GM03348 (cell line): Measurements from ENCODE around the gene AMPD3.

Source experiments
- DNase-seq: peaks from one replicate; pipeline ENCODE4 v3.0.0; 2012; ENCODE audit warnings: low spot score

AMPD3 gene

DNA sequence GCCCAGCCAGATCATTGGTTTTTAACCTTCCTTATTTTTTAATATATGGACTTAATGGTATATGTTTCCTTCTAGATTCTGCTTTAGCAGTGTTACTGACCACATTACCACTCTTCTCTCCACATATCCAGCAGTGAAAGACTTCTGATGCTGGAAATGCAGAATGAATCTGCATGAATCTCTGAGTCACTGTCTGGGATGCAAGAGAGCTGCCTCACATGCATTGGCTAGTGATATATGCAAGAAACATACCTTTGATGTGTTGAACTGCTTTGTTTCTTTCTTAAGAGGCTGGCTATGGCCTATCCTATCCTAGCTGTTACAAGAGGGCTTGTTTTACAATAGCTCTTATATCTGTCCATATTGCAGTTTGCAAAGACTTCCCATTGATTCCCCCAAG is 16.6 kb upstream of the AMPD3 start:
- DNase-seq = no peak

DNA sequence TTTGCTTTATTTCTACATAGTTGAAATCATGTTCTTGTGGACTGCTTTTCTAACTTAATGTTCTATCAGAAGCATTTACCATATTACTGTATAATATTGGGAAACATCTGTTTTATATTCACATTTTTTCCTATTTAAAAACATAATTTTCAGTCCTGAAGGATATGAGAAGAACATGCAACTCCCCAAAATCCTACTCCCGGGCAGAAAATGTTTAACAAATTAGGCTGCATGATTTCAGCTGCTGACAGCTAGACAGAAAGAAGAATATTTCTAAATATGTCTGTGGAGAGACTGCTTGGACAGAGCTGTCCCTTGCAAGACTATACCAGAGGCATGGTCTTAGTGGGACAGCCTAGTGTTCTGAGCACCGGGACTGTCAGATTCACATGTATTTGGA is 15.7 kb upstream of the AMPD3 start:
- no peak for DNase-seq

DNA sequence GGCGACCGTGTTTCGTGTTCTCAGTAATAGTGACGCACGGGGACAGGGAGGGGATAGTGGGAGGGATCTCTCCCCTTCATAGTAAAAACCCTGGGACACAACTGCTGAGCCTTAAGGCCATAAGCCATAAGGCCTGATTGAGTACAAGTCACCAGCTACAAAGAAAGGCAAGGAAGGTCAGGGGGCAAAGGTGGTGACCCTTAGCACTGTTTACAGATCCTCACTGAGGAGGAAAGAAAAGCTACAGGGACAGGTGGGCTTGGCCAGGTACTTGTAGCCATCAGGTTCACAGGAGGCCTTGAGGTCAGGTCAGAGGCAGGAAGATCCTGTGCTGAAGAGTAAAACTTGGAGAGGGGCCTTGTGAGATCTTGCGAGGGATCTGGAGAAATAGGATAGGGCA is 15.1 kb upstream of the AMPD3 start:
- no peak for DNase-seq

DNA sequence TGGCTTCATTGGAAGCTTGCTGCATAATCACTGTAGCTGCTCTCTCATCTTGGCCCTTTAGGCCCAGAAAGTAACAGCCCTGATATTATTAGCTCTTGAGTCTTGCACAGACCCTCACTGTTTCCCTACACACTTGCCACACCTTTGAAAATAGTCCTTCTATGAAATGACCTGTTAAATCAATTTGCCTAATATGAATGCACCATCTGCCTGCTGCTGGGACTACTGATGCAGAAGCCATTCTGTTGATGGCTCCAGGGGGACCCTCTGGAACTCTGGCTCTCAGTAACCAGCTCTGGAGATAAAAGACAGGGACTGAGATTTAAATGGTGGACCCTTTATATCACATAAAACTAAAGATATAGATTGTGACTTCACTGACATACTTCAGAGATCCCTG is 14.7 kb upstream of the AMPD3 start:
- DNase-seq = no peak

DNA sequence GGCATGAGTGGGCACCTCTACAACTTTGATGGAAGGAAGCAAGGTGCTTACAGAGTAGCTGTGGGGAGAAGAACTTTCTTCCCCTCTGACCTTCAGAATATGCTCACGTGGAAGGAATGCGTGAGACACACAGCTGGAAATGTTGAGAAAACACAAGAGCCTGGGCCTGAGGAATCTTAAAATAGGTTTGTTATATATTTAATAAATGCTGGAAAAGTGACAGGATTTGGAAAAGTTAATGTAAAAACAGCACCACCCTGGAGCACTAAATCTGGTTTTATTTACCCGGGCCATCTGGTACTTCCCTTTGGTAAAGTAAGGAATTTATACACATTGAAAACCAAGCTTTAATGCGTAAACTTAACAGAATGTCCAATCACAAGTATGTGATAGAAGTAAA is 14.0 kb upstream of the AMPD3 start:
- DNase-seq = no peak

DNA sequence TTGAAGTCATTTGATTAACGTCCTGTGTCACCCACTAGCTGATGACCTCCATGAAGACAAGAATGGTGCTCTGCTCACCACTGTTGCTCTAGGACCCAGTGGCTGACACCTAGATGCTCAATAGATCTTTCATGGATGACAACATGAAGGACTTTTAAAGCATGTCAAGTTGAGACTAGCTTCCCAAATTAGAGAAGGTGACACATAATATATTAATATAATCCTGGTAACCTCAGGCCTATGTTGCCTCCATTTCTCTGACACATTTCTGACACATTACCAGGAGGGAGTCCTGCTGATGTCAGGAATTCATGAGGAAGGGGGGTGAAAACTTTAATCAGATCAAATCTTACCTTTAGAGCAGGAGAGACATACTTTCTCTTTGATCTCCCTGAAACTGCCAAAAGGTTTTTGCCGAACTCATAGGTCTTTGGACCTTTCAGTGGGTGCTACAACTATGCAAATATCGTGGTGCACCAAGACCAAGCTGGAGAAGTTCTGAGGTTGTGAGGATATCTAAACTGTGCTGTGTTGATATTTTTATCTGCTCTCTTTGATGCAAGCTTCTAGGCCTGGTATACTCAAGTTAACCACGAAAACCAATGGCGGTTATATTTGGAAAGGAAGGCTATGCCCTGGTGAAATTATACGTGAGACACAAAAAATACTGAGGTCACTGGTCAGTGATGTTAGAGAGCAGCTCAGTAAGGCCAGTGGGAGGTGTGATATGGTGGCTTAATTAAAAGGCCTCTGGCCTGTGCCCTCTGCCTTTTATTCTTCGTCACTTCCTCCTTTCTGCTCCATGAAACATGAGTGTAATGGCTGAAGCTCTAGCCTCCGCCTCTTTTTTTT is 13.2 kb upstream of the AMPD3 start:
- no peak for DNase-seq

DNA sequence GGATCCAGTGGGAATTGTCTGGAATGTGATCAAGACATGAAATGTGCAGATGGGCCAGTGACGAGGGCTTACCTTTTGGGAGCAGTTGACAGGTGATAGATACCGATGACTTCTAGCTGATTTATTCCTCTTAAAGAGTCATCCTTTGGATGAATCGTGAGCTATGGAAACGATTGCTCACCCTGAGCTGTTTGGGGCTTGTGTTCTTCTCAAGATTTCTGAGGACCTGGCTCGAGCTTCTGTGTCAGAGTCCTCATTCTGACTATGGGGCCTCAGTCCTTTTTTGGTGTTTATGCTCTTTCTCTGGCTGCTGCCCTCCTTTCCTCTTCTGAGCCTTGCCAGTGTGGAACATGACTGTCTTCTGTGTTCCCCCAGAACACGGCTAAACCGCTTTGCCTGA is 11.9 kb upstream of the AMPD3 start:
- no peak for DNase-seq

DNA sequence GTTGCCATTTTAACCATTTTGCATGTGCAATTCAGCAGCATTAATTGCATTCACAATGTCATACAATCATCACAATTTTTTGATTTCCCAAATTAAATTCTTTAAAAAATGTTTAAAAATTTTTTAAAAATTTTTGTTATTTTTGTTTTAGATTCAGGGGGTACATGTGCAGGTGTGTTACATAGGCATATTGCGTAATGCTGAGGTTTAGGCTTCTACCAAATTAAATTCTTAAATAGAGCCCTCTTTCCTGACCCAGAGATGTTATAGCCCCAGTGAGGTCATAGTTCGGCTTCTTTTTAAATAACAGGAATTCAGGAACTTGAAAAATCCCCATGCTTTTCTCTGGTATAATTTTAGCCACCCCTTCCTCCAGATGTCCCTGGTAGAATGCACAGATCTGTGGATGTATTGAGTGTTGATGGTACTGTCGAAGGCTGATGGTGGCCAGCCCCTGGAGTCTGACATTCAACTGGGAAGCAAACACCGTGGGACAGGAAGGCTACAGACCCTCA is 11.3 kb upstream of the AMPD3 start:
- no peak for DNase-seq

DNA sequence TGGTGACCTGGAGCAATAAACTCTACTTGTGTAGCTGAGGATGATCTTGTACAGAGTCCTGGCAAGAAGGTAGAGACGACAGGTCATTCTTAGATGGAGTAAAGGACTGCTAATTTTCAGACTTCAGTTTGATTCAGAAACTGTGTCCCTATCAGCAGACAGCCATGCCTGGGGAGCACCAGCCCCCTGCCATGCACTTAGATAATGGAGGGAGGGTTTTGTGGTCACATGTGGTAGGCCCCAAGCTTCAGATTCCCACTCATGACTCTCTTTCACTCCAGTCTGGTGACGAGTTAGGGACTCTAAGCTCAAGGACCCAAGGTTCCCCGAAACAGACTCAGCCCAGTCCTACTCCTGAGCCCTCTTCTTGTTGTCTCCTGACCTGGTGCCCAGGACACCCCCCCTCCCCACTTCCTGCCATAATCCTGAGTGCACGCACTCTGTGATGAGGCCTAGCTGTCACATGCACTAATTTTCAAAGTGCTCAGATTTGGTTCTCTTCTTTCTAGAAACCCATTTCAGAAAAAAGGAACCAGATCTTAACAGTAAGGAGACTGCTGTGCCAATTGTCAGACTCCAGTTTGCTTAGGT is 10.2 kb upstream of the AMPD3 start:
- DNase-seq = no peak

DNA sequence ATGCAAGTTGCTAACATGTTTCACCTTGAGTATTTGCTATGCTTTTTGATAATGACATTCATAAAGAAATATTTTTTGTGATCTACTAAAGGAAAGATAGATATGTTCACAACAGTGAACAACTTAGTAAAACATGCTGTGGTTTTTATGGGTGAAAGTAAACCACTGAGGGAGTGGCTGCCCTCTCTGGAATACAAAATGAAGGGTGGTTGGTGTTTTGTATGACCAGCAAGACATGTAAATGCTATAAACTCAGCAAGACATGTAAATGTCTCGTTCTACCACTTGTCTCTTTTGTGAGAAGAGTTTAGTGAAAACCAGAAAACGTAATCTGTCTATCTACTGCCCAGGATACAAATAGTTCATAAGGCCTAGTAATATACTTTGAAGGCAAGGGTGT is 7.6 kb upstream of the AMPD3 start:
- no peak for DNase-seq

DNA sequence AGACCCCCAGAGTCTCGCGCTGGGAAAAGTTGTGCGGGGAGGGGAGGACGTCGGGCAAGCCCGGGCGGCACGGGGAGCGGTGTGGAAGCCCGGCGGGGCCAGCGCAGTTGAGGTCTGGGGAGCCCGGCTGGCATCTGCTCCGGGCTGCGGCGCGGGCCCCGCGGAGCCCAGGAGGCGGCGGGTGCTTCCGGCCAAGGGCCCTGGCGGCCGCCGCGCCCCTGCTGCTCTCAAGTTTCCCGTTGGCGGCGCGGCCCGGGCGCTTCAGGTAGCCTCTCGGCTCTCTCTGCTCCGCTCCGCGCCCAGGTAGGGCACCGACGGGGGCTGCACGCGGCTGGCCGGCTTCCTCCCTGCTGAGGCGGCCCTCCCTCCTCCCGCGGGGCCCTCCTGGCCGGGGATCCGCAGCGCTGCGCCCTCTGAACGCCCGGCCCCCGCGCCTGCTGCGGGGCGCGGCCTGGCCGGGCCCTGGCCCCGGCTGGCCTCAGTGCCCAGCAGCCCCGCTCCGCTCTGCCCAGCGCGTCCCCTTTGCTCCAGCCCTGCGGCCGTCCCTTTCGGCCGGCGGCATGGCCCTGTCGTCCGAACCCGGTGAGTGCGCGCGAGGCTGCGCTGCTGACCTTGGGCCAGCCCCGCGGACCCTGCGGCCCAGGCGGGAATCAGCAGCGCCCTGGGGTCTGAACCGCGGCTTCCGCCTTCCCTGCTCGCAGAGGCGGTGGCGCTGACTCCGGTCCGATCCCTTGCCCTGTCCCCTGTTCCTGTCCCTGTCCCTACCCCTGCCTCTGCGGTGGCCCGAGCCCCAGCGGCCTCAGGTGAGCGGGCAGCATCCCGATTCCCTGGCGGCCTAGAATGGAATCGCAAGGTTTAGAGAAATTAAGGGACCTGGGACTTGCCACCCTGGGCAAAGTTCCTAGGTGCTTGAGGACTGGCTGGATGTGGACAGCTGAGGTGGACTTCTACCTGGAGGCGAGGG is 4.3 kb upstream of the AMPD3 start:
- DNase-seq = peak; percentile 72

DNA sequence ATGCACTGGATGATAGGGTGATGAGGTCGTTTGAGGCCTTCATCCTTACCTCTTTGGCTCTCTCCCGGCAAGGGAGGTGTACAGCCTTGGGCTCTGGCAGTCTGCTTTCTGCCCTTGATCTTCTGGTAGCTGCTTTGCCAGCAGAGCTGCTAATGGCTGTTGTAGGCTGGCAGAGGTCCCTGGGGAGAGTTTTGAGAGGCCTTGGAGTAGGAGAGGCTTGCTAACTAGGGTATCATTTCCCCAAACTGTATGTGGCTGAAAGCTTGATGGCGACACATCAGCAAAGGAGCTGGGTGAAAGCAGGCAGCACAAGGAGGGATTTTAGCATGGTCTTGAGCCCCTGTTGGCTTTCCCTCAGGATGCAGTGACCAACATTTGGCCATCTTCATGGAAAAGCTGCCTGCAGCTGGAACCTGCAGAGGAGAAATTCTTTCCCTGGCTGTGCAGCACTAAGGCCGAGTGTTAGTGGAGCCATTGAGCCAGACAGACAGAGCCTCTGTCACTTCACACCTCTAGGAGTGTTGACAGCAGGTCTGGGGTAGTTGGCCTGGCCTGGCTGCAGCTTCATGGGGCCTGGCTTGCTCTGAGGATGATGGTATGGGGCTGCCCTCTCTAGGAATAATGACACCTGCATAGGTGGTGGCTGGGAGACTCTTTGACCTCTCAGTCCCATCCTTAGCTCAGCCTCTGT is 3.5 kb upstream of the AMPD3 start:
- DNase-seq = no peak

DNA sequence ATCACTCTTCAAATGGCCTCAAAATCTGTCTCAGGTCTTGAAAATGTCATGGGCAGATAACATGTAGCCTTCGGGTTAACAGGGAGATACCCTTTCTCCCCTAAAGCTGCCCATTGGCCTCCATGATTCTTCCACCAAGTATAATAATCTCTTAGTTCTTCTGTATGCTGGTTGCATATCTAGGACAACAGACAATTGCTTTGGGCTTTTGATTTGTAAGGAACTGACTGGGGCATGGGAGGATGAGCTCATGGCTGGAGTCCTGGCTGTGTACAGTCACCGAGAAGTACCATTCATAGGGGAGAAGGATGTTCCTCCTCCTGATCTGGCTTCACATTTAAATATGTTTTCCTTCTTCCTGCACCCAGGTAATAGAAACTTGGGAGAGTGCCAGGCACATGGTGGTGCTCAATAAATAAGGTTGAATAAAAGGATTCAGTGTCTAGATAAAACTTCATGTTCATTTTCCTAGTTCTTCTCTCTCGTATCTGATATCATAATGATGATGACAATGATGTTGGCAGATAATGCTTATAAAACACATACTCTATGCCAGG is 2.8 kb upstream of the AMPD3 start:
- no peak for DNase-seq

DNA sequence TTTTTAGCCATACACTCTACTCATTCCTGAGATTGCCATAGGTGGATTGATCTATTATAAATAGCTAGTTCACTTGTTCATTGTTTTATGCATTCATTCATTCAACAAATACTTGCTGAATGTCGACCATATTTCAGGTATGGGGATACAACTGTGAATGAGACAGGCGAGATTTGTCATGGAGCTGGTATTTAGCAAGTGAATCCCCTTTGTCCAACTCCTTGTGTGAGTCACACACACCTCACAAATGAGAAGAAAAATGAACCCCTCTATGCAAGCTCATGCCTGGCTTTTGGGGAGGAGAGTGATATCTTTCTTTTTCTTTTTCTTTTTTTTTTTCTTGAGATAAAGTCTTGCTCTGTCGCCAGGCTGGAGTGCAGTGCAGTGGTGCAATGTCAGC is 1.8 kb upstream of the AMPD3 start:
- DNase-seq = no peak

DNA sequence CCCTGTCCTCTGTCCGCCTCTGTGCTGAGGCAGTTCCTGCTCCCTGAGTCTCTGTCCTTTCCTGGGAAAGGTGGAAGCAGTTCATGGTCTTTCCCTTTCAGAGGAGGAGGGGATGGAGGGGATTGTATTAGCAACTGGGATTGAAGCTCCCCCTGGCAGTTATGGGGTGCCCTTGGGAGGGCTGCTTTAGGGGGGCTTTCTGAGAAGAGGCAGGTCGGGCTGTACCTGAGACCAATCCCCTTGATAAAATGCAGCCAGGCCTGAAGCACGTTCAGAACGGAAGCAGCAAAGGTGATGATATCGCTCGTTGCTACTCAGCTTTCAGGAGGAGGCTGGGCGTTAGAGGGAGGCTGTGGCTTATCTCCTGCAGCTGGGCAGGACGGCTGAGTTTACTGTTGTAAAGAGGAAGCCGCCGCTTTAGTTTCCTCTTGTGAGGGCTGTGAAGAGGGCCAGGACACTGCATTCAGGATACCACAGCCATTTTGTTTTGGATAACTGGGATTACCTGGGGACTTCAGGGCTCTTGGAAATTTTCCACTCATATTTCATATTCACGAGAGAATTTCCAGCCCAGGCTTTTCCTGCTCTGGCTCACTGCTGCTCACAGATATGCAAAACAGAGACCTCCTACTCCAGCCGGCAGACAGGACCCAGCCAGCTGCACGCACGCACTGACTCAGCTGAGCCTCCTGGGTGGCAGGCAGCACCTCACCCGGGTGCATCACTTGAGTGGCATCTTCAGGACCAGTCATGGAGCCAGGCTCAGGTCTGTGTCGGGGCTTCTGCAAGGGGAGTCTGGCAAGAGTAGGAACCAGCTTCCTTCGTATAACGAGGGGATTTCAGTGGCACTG is 798 bp downstream of the AMPD3 start:
- peak; percentile 85 for DNase-seq

DNA sequence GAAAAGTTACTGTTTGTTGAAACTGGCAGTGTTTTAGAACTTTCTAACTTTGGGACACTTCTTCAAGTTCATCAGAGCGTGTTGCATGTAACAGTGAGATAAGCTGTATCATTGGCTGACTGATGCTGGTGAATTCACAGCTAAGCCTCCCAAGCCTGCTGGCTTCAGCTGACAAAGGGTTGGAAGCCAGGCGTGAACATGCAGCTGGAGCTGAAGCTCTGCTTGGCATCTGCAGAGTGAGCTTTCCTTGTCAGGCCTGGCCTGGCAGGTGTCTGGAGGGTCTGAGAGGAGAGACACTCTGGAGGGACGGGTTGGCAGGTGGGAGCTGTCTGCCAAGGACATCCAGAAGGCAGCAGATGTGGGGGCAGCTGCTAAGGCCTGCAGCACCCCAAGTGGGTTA is 1.5 kb downstream of the AMPD3 start:
- DNase-seq = no peak

DNA sequence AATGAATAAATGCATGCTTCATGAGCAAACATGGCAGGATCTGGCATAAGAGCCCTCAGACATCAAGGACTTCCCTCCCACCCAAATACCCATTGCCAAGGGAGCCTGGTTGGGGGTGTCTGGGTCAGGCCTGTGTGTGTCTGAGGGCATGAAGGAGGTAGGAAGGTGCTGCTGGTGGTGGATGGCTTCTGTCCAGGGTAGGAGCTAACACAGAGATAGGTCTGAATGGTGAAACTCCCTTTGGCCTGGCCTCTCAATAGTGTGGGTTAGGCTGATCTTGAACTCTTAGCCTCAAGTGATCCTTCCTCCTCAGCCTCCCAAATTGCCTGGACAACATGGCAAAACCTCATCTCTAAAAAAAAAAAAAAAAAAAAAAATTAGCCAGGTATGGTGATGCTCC is 2.8 kb downstream of the AMPD3 start:
- DNase-seq = no peak

DNA sequence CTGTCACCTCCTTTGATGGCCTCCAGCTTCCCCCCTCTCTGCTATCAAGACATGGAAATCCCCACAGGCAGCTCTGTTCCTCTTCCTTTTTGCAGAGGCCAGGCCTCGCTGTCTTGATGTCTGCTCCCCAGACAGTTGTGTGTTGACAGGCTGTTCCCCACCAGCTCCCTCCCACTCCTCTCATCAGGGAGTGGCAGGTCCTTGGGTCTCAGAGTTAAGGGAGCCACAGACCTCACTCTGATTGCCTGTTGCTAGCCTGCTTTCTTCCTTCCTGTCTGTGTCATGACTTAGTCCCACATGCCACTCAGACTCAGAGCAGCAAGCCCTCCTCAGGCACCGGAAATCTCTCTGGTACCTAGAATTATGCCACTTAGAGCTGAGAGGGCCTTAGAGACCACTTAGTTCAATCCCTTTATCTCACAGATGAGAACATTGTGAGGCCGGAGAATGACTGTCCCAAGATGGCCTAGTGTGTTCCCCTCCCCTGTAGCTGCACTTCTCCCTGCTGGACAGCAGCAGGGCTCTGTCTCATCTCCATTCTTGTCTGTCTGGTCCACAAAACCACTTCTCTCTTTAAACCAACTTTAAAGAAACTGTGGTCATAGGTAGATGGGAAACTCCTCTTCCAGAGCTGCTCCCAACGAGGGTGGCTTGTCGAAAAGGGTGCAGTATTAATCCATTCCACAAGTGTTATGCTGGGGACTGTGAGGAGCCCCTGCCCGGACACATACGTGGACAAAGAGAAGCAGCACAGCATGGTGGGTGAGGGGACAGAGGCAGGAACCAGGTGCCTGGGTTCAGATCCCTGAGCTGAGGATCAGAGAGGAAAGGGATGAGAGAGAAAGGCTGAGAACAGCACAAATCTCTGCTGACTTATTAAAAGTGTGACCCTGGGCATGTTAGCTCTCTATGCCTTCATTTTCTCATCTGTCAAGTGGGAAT is 4.2 kb downstream of the AMPD3 start:
- no peak for DNase-seq

DNA sequence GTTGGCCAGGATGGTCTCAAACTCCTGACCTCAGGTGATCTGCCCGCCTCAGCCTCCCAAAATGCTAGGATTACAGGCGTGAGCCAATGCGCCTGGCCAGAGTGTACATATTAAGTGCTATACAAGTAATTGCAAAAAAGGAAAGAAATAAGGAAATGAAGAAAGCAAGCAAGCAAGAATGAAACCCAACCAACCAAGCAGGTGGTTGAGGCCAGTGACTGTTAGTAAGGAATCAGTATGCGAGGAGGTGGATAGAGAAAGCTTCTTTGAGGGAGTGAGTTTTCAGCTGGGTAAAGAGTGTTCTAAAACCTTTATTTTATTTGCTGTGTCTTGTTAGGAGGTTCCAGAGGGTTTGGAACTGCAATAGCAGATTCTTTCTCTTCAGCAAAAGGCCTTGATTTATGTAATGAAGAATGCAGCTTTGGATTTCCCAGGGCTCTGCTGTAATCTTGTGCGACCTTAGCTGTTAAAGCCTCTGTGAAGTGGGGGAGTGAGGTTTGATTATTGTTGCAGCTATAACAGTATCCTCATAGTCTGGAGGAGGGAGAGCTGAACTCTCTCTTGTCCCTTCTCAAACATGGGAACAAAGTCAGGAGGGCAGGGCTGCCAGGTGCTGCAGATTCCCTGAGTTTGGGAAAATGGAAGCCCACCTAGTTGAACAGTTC is 5.7 kb downstream of the AMPD3 start:
- no peak for DNase-seq
